ENCODE results near the gene RHOB. TPM values are rescaled to one million over a fixed set of nuclear protein-coding genes. Genes with fewer than 3 reads are reported as not detected.

Gene RHOB
- total RNA-seq, 2 donors from 2014 or later: 77.5 to 165 TPM

DNA sequence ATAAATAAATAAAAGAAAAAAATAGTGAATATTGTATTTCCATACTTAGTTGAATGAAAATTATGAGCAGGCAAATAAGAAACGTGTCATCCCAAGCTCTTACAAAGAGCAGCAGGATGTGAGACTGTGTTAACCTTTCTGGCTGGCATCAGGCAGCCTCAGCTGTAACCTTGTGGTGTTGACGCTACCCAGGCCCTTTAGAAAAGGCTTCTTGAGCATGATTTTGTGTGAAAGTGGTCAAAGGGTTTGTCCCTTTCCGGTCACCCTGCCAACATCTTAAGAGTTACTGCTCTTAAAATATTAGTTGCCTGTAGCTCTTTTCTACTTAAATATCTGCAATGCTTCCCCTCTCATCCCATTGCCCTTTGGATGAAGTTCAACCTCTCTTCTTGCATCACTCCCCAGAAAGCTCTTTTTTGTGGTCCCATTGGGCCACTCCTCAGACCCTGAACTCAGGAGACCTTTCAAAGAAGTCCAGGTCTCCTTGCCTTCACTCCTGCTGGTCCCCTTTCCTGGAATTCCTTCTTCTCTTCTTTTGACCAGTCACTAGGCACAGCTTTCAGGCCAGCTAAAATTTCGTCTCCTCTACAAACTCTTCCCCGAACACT, 35.0 kb downstream of the RHOB start:
- Histone ChIP-seq H3K4me3 (no peak overlapping the region), H3K36me3 (no peaks in the 10 kb centered on the region), H3K27me3 (no peaks in the 10 kb centered on the region), H3K4me1 (no peaks in the 10 kb centered on the region), H3K9ac (ENCODE audit: low read depth in 2 of 2, low read length in 2 of 2) (no peak overlapping the region), H3K27ac (no peak overlapping the region), H3K9me3 (no peaks in the 10 kb centered on the region)
- TF ChIP-seq, protein P1, sequence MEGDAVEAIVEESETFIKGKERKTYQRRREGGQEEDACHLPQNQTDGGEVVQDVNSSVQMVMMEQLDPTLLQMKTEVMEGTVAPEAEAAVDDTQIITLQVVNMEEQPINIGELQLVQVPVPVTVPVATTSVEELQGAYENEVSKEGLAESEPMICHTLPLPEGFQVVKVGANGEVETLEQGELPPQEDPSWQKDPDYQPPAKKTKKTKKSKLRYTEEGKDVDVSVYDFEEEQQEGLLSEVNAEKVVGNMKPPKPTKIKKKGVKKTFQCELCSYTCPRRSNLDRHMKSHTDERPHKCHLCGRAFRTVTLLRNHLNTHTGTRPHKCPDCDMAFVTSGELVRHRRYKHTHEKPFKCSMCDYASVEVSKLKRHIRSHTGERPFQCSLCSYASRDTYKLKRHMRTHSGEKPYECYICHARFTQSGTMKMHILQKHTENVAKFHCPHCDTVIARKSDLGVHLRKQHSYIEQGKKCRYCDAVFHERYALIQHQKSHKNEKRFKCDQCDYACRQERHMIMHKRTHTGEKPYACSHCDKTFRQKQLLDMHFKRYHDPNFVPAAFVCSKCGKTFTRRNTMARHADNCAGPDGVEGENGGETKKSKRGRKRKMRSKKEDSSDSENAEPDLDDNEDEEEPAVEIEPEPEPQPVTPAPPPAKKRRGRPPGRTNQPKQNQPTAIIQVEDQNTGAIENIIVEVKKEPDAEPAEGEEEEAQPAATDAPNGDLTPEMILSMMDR (IDR thresholded peaks at IDR 0.05): no peak
- DNase-seq: no peak
- intact Hi-C loops (cut with DNase I): no loop called here

DNA sequence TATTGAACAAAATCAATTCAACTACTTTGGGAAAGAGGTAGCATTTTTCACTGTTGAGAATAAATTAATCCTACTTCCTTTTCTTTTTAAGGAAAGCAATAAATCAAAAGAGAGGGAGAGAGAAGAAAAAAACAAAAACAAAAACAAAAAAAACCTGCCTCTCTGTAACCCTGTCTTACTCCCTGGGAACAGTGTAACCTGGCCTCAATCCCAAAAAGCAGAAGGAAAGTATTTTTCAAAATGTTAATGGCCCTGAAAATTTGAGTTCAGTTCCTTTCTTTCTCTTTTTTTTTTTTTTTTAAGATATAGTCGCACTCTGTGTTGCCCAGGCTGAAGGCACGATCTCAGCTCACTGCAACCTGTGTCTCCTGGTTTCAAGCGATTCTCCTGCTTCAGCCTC, 35.9 kb downstream of the RHOB start:
- H3K4me1 ChIP-seq: no peaks in the 10 kb centered on the region
- no peak for DNase-seq
- intact Hi-C loops (cut with DNase I): no loop called here
- no peaks in the 10 kb centered on the region for H3K9me3 ChIP-seq
- no peaks in the 10 kb centered on the region for H3K27me3 ChIP-seq
- H3K36me3 ChIP-seq: no peaks in the 10 kb centered on the region
- H3K27ac ChIP-seq: no peak overlapping the region
- TF ChIP-seq, protein P1 (IDR thresholded peaks at IDR 0.05): no peak
- H3K9ac ChIP-seq (ENCODE audit: low read depth in 2 of 2, low read length in 2 of 2): no peak overlapping the region
- H3K4me3 ChIP-seq: no peak overlapping the region

- no peak overlapping the region for H3K27ac ChIP-seq
- intact Hi-C loops (cut with DNase I): no loop called here
- no peaks in the 10 kb centered on the region for H3K27me3 ChIP-seq
- no peaks in the 10 kb centered on the region for H3K9me3 ChIP-seq
- TF ChIP-seq, protein P1 (IDR thresholded peaks at IDR 0.05): no peak
- H3K36me3 ChIP-seq: no peaks in the 10 kb centered on the region
- DNase-seq: no peak
- H3K9ac ChIP-seq (ENCODE audit: low read depth in 2 of 2, low read length in 2 of 2): no peak overlapping the region
- no peaks in the 10 kb centered on the region for H3K4me1 ChIP-seq
- H3K4me3 ChIP-seq: no peak overlapping the region
Observed at GRCh38 chr2:20483194-20483895, 36.5 kb downstream of the RHOB start.

DNA sequence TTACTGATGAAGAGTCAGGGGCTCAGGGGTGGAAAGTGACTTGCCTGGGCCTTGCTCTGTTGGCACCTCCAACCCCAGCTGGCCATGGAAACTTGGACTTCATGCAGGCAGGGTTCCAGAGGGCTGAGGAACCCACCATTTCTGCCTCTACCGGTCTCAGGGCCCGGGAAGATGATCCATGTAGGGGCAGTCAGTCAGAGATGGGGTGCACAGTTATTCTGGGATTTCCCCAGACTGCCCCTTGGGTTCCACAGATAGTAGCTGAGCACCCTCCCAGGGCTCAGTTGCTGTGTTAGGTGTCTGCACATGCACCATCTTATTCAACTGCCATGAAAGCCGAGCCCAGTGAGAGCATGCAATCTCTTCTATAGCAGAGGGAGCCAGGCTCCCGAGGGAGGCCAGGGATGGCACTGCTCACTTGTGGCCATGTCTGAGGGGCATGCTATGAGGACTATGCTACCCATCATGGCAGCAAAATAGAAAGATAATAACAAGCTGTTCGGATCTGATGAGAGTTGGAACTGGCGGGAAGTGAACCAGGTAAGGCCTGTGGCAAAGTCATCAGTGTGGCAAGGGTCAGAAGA, 37.3 kb downstream of the RHOB start:
- DNase-seq: no peak
- no peak overlapping the region for H3K9ac ChIP-seq (ENCODE audit: low read depth in 2 of 2, low read length in 2 of 2)
- no peaks in the 10 kb centered on the region for H3K36me3 ChIP-seq
- no peaks in the 10 kb centered on the region for H3K27me3 ChIP-seq
- no peak overlapping the region for H3K27ac ChIP-seq
- intact Hi-C loops (cut with DNase I): no loop called here
- H3K9me3 ChIP-seq: no peaks in the 10 kb centered on the region
- no peaks in the 10 kb centered on the region for H3K4me1 ChIP-seq
- TF ChIP-seq, protein P1 (IDR thresholded peaks at IDR 0.05): no peak
- no peak overlapping the region for H3K4me3 ChIP-seq

DNA sequence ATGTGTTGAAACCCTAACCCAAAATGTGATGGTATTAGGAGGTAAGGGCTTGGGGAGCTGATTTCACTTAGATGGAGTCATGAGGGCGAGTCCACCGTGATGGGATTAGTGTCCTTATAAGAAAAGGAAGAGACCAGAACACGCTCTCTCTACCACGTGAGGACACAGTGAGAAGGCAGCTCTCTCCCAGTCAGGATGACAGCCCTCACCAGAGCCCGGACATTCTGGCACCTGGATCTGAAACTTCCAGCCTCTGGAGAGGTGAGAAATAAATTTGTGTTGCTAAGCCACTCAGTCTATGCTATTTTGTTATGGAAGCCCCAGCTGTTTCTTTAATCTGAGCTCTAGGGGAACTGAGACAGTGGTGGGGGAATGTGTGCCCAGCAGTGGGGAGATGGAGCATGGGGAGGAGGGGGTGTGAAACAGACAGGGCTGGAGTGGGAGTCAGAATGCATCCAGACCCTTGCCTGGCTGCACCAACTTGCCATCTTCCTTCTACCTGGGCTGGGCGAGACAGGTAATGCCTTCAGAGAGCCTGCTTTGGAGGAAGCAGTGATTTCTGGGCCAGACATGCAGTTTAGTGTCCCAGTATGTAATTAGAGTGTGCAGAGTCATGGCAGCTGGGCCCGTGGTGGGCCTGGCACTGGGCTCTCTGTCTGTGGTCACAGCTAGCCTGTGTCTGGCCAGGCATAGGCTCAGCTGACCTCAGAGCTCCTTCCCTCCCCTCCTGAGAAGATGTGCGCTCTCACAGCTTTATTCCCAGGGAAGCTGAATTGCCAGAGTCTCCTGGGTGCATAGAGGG, 38.1 kb downstream of the RHOB start:
- Histone ChIP-seq H3K4me3 (no peak overlapping the region), H3K4me1 (no peaks in the 10 kb centered on the region), H3K9ac (ENCODE audit: low read depth in 2 of 2, low read length in 2 of 2) (no peak overlapping the region), H3K27me3 (no peaks in the 10 kb centered on the region), H3K36me3 (no peaks in the 10 kb centered on the region), H3K9me3 (no peaks in the 10 kb centered on the region), H3K27ac (no peak overlapping the region)
- TF ChIP-seq, protein P1 (IDR thresholded peaks at IDR 0.05): no peak
- no peak for DNase-seq
- intact Hi-C loops (cut with DNase I): no loop called here

Data from colonic mucosa (tissue), 4 donors.